Ishikawa (cell line): ENCODE results near the gene PKLR.

Source experiments
- CEBPB ChIP-seq: IDR thresholded peaks from 2 replicates; pipeline ENCODE4 v1.6.1; 2012
- CREB1 ChIP-seq: IDR thresholded peaks from 2 replicates; pipeline ENCODE4 v1.6.1; 2012; ENCODE audit warnings: low read depth
- EGR1 ChIP-seq: IDR thresholded peaks from 2 replicates; pipeline ENCODE4 v1.6.1; 2012
- EP300 ChIP-seq: IDR thresholded peaks from 2 replicates; pipeline ENCODE4 v1.6.1; 2012; ENCODE audit warnings: borderline replicate concordance
- FOXM1 ChIP-seq: IDR thresholded peaks from 2 replicates; pipeline ENCODE4 v1.6.1; 2012; ENCODE audit warnings: low read depth, borderline replicate concordance
- MAX ChIP-seq: IDR thresholded peaks from 2 replicates; pipeline ENCODE4 v1.6.1; 2012
- NFIC ChIP-seq: IDR thresholded peaks from 2 replicates; pipeline ENCODE4 v1.6.1; 2012
- RAD21 ChIP-seq: IDR thresholded peaks from 2 replicates; pipeline ENCODE4 v1.6.1; 2012; ENCODE audit warnings: low read depth
- REST ChIP-seq: IDR thresholded peaks from 2 replicates; pipeline ENCODE4 v1.6.1; 2012; ENCODE audit warnings: low read depth, mild to moderate bottlenecking
- TAF1 ChIP-seq: IDR thresholded peaks from 2 replicates; pipeline ENCODE4 v1.6.1; 2012; ENCODE audit warnings: low read depth, mild to moderate bottlenecking
- TCF12 ChIP-seq: IDR thresholded peaks from 2 replicates; pipeline ENCODE4 v1.6.1; 2012; ENCODE audit warnings: low read depth
- TEAD4 ChIP-seq: IDR thresholded peaks from 2 replicates; pipeline ENCODE4 v1.6.1; 2012
- USF1 ChIP-seq: IDR thresholded peaks from 2 replicates; pipeline ENCODE4 v1.6.1; 2012
- YY1 ChIP-seq: IDR thresholded peaks from 2 replicates; pipeline ENCODE4 v1.6.1; 2012; ENCODE audit warnings: low read depth
- ZBTB7A ChIP-seq: IDR thresholded peaks from 2 replicates; pipeline ENCODE4 v1.6.1; 2012; ENCODE audit warnings: low read depth

The PKLR gene

GRCh38 chr1:155287987-155288543 is 13.2 kb downstream of the PKLR start:
- TF ChIP-seq FOXM1 (no peak), ZBTB7A (no peak), EGR1 (no peak), TAF1 (no peak)

- no peak for TF ChIP-seq ZBTB7A
- TF ChIP-seq YY1, result no peak
- no peak for TF ChIP-seq TEAD4
- TF ChIP-seq EGR1, result no peak
- TF ChIP-seq RAD21, result no peak
- TF ChIP-seq MAX, result no peak
- TF ChIP-seq CREB1, result no peak
- no peak for TF ChIP-seq USF1
- TF ChIP-seq TAF1, result no peak
- no peak for TF ChIP-seq TCF12
- TF ChIP-seq NFIC, result no peak
- TF ChIP-seq CEBPB, result no peak
- TF ChIP-seq FOXM1, result no peak
- no peak for TF ChIP-seq REST
- no peak for TF ChIP-seq EP300
Measured at GRCh38 chr1:155286544-155286943, 14.7 kb downstream of the PKLR start.

GRCh38 chr1:155285631-155286044 is 15.6 kb downstream of the PKLR start:
- TF ChIP-seq CEBPB (no peak), ZBTB7A (no peak), YY1 (no peak), USF1 (no peak), CREB1 (no peak), FOXM1 (no peak), RAD21 (no peak), TCF12 (no peak), TEAD4 (no peak), MAX (no peak), REST (no peak), EP300 (no peak), NFIC (no peak), TAF1 (no peak), EGR1 (no peak)

GRCh38 chr1:155285063-155285462 is 16.2 kb downstream of the PKLR start:
- no peak for TF ChIP-seq FOXM1
- no peak for TF ChIP-seq YY1
- TF ChIP-seq EGR1, result no peak
- no peak for TF ChIP-seq NFIC
- TF ChIP-seq MAX, result no peak
- TF ChIP-seq REST, result no peak
- no peak for TF ChIP-seq CEBPB
- TF ChIP-seq ZBTB7A, result no peak
- TF ChIP-seq TCF12, result no peak
- TF ChIP-seq CREB1, result no peak
- no peak for TF ChIP-seq RAD21
- TF ChIP-seq USF1, result no peak
- no peak for TF ChIP-seq TAF1
- TF ChIP-seq EP300, result no peak
- no peak for TF ChIP-seq TEAD4
